Germinal center (tissue), 1 donor: ENCODE measurements around the gene ARHGEF16.

Experiments used
- DNase-seq: peaks from one replicate; pipeline ENCODE4 v3.0.0; 2012; ENCODE audit warnings: mixed read lengths, low spot score

ARHGEF16 gene

DNA sequence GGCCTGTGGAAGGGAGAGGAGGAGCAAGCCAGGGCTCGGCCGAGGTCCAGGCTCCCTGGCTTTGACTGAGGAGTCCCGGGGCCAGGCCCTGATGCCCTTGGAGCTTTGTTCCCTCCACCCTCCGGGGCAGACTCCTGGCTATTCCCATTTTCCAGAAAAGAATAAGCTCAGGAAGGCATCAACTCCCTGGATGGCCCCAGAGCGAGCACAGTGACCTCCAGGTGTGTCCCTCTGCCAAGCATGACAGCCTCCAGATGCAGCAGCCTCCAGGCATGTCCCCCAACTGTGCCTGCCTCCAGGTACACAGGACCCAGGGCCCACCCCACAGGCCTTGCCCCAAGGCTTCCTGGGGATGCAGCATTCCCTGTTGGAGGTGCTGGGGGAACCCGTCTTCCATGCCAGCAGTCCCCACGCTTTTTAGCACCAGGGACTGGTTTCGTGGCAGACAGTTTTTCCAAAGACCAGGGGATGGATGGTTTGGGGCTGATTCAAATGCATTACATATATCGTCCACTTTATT lies 15.7 kb upstream of the ARHGEF16 start:
- DNase-seq: no peak

DNA sequence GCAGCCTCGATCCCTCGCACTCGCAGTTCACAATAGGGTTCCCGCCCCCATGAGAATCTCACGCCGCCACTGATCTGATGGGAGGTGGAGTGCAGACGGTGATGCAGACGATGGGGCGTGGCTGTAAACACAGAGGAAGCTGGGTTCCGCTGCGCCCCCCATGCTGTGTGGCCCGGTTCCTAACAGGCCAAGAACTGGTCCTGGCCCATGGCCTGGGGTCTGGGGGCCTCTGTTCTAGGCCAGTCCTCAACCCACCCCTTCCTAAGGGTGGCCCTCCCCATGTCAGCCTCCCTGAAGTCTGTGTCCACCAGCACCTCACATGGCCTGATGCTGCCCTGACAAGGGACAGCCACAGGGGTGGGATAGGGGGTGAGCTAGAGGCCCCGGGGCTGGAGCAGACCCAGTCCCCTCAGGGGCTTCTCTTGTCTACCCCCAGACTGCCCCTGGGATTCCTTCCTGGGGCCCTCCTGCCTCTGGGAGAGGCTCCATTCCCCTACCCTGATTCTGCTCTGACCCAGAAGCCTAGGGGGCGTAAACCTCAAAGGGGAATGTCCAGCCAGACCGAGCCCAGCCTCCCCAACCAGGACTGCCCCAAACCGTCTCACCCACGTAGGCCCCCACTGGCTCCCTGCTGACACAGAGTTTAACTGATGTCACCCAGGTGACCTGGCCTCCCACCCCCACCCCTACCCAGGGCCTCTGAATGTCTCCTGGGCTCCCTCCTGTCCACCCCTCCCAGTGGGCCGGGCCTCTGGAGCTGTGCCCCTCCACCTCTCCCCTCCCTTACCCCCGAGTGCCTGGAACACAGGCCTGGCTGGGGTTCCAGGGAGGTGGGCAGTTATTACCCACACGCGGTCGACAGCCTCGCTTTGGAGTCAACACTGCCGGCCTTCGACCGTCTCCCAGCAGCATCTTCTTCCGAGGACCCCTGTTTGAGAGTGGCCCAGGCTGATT lies 14.8 kb upstream of the ARHGEF16 start:
- DNase-seq: no peak

DNA sequence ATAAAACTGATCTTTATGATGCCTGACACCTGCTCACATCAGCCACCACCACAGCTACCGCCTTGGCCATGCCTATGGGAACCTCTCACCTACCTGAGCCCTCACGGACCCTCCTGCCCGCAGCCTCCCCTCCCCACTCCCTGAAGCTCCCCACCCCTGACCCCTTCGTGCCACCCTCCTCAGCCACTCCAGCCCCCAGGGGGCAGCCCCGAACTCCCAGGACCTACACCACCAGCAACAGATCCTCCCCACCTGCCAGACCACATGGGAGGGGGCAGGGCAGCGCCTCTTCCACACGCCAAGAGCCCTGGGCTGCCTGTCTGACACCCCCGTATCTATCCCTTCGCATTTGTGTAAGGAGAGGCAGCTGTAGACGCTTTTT lies 14.2 kb upstream of the ARHGEF16 start:
- no peak for DNase-seq

DNA sequence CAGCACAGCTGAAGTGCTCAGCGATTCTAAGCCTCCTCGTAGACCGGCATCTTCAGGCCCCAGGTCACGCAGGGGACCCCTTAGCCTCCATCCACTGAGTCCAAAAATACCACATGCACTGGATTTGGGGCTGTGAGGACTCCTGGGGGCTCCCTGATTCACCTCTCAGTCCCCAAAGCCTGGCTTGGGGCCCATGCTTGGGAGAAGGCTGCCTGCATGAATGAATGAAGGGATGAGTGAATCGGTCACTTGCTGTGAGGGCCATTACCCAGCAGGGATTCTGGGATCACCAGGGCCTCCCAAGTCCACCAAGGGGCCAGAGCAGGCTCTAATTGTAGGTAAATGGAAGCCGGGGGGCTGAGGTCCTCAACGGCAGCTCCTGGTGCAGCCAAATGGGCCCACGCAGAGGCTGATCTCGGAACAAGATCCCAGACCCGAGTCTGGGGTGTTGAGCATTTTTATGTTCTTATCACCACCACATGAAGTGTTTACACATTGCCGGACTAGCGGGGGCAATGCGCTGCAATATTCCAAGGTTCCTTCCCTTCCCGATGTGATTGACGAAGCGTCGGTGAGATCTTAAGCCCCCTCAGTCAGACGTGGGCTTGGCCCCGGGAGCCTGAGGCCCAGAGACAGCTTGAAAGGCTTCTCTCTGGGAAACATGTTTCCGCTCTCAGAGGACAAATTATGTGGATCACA lies 13.6 kb upstream of the ARHGEF16 start:
- DNase-seq: no peak

DNA sequence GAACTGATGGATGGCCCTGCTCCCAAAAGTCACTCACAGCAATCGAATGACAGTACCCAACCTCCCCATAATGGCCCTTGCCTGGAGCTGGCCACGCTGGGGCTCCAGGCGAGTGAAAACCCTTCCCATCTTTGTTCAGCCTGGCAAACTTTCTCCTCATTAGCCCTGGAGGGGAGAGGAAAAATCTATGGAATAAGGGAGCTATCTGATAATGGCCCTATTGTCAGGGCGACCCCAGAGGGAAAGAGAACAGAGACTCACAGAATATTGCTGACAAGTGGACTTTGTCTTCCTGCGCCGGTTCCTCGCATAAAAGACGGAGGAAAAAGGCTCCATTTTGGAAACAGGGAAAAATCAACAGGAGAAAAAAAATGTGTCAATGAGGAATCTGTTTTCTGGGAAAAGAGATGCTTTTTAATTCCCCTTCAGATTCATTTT lies 13.0 kb upstream of the ARHGEF16 start:
- no peak for DNase-seq

DNA sequence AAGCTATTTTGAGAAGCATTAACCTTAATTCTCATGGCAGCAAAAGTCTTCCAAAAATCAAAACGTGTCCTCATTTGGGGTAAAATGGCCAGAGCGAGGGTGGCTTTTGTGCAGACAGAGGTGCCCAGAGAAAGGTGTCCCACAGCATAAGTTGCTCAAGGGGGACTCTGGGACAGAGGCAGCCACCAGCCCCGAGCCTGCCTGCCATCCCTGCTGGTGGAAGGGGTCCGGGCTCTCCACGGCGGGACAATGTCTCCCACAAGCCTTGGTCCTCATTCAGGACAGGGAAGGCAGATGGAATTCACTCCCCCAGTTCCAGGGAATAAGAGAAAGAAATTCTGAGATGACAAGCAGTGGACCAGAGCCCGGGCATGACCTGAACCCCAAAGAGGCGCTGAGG lies 12.6 kb upstream of the ARHGEF16 start:
- DNase-seq: no peak

DNA sequence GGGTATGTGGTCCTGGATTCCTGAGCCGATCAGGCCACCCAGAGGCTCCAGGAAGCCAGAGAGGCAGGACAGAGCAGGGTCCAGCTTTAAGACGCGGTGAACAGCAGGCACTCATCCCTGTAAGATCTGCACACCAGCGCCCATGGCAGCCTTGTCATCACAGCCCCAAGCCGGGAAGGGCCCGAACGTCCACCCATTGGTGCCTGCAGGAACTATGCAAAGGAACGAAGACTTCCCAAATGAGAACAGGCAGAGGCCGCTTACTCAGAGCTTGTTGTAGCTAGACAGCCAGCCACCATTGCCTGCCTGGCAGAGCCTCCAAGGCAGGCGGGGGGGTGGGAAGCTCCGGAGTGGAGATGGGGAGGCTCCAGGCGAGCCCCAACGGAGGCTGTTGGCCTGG lies 12.1 kb upstream of the ARHGEF16 start:
- no peak for DNase-seq

DNA sequence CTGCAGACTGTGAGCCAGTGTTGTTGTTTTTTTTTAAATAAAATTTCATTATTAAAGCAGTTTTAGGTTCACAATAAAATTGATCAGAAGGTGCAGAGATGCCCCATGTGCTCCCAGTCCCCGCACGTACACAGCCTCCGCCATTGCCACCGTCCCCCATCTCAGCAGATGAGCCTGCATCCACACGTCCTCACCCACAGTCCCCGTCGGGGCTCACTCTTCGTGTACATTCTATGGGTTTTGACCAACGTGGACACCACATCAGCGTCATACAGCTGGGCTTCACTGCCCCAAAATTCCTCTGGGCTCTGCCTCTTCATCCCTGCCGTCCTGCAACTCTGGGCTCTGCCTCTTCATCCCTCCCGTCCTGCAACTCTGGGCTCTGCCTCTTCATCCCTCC lies 11.6 kb upstream of the ARHGEF16 start:
- DNase-seq: no peak

DNA sequence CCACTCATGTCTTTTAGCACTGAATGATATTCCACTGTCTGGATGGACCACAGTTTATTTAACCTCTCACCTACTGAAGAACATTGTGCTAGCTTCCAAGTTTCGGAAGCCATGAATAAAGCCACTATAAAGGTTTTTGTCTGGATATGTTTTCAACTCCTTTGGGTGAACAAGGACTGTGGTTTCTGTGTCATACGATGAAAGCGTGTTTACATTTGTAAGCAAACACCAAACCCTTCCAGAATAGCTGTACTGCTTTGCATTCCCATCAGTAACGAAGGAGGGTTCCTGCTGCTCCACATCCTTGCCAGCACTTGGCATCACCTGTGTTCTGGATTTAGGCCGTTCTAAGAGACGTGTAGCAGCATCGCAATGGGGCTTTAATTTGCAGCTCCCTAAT lies 10.7 kb upstream of the ARHGEF16 start:
- no peak for DNase-seq

DNA sequence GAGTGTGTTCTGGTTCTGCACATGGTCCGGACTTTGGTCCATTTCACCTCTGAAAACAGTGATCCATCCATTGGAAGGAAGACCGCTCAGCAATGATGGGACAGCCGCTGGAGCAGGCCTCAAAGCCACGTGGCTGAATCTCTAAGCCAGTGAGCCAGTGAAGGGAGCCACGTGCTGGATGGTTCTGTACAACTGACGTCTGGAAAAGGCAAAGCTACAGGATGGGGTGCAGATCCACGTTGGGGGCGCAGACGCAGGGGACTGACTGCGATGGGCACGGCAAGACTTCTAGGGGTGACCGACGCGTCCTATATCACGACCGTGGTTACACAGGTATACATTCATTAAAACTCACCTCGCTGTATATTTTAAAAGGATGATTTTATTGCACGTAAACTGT lies 10.2 kb upstream of the ARHGEF16 start:
- DNase-seq: no peak

DNA sequence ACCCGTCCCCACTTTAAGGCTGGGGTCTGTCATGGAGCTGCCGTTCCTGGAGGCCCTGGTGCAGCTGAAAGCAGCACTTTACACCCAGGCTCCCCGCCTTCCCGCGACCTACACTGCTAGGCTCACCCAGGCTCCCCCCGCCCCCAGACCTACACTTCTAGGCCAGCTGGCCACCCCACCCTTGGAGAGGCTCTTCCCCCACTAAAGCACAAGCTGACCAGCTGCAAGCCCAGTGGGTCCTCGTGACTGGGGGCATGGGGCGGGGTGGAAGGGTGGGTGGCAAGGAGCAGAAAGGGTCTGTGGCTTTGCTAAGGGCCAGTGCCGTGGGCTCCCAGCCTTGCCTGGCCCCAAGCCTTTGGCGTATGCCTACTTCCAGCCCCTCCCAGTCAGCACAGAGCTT lies 9.7 kb upstream of the ARHGEF16 start:
- DNase-seq: no peak

DNA sequence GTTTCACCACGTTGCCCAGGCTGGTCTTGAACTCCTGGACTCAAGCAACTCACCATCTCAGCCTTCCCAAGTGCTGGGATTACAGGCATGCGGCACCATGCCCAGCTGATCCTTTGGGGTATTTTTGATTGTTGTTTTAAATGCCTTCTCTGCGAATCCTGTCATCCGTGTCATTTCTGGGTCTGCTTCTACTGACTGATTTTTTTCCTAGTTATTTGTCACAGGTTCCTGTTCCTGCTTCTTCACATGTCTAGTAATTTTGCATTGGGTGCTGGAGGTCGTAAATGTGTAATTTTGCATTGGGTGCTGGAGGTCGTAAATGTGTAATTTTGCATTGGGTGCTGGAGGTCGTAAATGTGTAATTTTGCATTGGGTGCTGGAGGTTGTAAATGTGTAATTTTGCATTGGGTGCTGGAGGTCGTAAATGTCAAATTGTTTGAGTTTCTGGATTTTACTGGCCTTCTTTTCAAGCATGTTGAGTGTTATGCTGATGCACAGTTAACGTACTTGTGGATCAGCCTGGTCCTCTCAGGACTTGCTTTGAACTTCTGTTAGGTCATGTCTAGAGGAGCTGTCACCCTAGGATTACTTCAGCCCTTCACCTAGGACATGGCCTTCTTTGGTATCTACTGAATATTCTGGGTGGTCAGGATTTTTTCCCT lies 4.1 kb upstream of the ARHGEF16 start:
- no peak for DNase-seq

DNA sequence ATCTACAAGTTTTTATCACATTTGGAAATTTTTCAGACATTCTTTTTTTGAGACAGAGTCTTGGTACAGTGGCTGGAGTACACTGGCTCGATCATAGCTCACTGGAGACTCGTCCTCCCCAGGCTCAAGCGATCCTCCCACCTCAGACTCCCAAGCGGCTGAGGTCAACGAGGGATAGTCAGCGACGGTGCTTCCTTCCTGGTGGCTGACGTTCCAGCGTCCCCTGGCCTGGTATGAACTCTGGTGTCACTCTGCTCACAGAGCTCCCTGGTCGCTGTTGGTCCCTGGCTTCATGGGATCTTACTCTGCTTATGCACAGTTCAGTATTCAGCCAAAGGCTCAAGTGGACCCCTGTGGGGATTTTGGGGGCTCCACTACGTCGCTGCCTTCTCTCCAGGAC lies 3.5 kb upstream of the ARHGEF16 start:
- no peak for DNase-seq

DNA sequence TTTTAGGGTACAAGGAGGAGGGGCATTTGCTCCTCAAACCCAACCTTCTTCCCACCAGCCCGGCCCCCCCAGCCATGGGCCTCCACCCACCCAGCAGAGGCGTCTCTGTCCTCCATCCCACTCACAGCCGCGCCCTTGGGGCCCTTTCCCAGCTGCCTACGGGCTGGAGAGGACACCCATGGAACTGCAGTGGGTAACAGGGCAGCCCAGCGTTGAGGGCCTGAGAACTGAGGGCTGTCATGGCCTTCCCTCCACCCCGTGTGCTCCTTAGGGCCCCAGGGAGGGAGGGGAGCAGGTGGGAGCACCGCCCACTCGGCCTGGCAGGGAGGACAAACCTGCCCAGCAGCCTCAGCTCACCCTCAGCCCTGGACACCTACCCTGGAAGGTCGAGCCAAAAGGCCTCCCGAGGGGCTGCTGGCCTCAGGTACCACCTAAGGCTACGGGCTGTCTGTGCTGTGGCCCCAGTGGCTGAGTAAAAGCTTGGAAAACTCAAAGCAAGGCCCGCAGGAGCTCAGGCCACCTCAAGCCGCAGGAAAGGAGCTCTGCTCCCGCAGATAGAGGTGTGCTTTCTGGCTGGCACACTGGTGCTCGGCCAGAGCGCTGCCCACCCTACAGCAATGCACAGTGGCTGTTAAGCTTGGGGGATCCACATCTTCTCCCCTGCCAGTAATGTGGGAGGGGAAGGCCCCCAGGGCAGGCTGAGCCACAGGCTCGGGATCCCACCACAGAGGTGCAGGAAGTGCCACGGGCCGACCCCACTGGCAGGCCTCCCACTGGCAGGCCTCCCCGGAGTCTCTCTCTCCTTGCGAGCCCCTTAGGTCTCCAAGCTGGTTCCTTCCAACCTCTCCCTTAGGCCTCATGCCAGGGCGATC lies 2.2 kb upstream of the ARHGEF16 start:
- DNase-seq: no peak

DNA sequence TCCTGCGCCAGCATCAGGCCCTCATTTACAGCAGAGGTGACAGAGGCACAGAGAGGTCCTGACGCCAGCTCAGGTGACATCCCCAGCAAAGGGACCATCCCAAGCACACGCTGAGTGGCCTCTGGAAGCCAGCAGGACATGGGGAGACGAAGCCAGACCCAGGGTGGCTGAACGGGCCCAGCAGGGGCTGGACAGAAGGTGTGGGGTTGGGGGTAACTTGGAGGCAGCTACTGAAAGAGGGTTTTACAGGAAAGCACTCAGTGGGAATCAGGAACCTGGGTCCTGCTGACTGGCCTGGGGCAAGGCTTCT lies 1.6 kb upstream of the ARHGEF16 start:
- DNase-seq: no peak

DNA sequence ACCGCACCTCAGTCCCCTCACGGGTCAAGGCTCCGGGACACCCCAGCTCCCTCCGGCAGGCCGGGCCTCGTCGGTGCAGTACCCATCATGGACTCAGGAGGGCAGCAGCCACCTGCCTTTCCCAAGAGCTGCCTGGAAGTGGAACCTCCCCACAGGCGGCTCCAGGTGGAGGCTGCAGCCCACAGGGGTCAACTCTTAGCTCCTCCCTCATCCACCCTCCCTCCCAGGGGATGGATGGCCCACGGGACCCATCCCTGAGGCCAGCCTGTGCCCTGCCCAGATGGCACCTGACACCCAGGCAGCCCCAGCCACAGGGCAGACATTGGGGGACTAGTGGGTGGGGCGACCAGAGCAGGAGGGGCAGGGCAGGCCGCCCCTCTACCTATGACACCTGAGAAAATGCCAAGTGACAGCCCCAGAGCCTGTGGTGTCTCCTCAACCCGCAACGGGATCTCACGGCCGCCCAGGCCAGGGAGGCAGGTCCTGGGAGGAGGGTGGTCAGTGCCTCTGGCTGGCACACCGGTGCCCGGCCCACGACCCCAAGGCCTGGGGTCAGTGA lies 1.2 kb upstream of the ARHGEF16 start:
- peak; percentile 82 for DNase-seq

DNA sequence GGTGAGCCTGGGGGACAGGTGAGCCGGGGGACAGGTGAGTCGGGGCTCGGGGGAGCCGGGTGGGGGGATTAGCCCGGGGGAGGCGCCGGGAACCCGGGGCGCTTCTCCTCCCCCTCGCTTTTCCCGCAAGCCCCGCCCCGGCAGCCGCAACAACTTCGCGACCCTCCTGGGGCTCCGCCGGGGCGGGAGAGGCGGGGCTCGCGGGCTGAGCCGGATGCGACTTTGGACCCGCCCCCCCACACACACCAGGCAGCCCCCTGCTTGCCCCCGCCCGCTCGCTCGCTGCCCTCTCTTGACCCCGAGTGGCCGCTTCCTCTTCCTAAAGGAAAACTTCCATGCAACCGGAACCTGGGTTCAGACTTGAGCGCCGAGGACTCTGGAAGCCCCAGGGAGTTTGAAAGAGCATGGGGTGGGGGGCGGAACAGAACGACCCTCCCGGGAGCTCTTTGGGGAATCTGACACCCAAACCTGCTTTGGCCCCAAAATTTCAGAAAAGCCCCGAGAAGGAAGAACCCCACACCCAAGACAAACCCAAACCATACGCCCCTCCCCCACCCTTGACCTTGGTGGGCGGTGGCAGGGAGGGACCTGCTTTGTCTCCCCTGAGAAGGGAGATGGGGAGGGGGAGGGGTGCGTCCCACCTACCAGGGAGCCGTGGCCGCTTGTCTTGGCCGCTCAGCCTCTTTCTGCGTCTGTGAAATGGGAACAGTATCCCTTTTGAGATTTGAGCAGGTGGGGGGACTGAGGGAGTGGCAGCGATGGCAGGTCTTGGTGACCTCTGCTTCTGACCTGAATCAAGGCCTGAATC lies 550 bp downstream of the ARHGEF16 start:
- peak; percentile 30 for DNase-seq

DNA sequence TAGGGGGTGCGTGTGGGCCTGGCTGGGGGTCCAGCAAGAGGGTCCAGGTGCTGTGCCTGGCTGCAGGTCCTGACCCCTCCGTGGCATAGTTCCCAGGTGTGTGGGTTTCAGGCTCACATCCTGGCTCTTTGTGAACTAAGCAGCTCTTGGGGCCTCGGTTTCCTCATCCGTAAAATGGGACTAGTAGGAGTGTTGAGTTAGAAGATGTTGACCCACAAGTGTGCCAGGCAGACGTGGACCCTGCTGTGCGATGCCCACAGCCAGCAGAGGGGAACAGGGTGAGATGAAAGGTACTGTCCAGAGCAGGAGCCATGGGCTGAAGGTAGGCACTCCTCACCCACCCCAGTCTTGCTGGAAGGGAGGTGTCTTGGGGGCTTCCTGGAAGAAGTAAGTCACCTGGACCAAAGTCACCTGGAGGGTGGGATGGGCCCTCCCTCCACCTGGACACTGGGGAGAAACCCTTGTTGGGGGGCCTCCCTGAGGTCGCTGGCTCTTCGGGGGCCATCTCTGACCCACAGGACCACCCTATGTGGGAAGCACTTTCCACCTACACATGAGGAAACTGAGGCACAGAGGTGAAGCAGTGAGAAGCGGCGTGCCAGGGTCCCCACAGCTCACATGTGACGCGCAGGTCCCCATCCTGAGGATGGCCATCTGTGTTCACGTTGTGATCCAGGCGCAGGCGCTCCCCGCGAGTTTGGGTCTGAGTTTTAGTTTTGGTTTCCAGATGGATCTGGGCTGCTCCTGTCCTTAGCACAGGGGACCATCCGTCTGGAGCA lies 1.4 kb downstream of the ARHGEF16 start:
- DNase-seq: no peak

DNA sequence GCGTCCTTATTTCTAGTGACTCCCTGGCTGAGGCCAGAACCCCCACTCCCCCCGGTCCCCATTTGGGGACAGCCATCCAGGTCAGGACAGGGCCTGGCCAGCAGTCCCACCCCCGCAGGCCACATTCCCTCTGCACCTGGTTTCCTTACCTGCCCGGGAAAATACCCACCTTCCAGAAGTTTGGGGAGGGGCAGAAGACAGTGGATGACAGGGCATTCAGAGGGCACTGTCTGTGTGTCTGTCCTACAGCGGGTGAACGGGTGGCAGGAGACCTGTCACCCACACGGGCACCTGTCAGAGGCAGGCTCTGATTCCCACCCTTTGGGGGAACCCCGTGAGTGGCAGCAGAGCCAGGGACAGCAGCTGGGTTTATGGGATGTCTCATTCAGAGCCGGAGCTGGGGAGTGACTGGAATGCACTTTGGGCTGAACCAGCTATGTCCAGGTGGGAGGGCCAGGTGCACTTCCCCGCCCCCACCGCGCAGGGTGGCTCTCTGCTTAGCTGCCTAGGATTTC lies 2.0 kb downstream of the ARHGEF16 start:
- no peak for DNase-seq
